ENCODE measurements around the gene LARP6.
A peak's percentile ranks its signal among the peaks of the same experiment; 100 is the strongest.
"Not testable (repeated sequence)": the region's sequence is repeated elsewhere in the genome, so short reads cannot be mapped to it uniquely, and the experiment has no call there.

Gene LARP6

DNA sequence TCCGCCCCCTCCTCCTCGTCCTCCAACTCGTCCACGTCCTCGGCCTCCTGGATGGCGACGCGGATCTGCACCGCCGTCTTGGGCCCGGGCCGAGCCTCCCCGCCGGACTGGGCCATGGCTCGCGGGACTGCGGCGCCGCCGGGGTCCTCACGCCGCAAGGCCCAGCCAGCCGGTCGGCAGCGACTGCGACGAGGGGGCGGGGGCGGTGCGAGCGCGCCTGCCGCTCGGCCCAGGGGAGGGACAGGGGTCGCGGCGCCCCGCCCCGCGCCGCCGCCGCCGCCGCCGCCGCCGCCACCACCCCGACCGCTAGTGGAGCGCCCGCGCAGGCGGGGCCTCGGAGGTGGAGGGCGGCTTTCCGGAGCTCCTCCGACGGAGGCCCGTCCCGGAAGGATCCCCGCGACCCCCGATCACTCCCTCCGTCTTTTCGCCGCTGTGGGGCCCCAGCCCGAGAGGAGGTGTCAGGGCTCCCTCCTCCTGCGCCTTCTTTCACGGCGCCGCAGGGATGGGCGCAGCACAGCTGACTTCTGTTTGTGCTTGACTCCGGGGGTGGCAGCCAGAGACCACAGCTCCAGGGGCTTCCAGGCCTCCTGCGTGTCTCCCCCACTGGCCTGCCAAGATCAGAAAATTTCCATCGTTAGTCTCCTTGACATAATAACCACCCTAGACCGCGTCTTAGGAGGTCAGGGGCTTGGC, at the start of gene LARP6:
Gene LARP6, minus strand, starts transcription at position 185 of the 693 bp plus-strand sequence. Its CDS starts 69 bp downstream, at position 116.
- DNase-seq (ENCODE audit: low read depth in 3 of 3) = peak in 1 of 3 donors; percentile 4

DNA sequence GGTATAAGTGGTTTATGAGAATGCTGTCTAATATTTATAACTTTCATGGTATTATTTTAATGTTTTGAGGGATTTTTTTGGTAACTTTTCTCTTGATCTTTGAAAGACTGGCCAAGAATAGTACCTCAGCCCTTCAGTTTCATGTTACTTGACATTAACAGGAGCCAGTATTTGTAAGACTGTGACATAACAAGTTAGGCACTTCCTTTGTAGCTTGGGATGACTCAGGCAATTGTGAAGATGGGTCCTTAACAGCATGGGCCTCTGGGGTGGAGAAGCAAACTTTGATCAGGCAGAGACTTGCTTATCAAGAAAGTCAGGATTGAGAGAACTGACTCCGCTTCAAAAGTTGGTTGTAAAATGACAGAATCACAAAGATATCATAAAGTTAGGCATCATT, 48.1 kb upstream of the LARP6 start:
- no peak for DNase-seq (ENCODE audit: low read depth in 3 of 3)

DNA sequence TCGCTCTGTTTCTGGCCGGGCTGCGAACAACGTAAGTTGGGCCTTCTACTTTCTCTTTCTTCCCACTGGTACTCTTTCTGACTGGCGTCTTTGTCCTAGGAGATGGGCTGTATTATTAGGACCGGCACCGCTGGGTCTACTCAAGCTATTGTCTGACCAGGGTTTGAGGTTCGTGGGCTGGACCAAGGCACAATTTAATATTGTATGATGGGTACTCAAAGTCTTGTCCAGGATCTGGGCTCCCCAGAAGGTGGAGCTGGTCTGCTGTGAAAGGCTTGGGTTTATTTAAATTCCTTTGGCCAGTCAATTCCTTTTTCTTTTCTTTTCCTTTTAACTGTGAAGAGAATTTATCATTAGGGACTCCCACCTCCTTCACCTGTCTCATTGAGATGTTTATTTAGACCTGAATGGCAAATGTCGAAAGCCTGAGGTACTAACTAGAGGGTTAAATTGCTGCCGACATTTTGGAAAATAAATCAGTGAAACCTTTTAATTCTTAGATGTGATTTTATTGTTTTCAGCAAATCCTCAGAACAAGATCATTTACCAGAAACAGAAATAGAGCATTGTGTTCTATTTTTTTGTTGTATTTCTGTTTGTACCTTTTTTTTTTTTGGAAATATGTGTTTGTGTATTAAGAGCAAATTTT, 39.1 kb upstream of the LARP6 start:
- no peak for DNase-seq (ENCODE audit: low read depth in 3 of 3)

DNA sequence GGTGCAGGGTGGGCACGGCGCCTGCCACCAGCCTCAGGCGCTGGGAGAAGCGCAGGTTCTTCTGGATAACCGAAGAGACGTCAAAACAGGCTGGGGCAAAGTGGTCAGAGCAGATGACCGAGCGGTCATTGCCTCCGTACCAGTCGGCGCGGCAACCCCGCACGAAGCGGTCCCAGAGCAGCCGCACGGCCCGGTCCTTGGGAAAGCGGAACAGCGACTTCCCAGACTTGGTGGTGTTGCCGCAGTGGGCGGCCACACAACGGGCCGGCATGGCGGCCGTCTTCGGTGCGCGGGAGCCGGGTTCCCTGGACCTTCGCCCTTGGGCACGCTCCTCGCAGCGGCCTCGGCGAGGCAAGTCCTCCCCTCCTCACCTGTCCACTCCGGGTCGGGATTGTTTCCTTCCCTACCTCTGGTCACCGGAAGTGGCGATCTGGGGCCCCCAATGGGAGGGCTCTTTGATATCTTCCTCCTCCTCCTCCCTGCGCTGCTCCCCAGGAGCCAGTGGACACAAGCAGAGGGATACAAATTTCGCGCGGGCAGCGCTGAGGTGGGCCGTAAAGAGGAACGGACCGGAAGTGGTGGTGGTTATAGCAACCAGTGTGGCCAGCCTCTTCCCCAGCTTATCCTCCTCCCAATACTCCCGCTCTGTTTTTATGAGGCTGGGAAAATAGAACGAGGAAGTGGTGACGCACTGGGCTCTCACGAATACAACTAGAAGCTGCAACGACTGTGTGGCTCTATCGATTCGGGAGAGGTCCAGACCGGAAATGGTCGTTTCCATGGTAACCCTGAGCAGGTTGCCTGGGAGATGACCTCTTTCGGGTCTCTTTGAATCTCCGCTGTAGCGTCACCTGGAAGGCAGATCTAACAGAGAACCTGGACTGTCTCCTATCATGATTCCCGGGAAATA, 38.3 kb upstream of the LARP6 start, which contains the start of the genes LRRC49 and THAP10:
Gene LRRC49, plus strand, starts transcription at position 825 of the 910 bp plus-strand sequence. Its CDS starts 69 bp downstream, at position 894.
Gene THAP10, minus strand, starts transcription at position 432 of the 910 bp plus-strand sequence. Its CDS starts 161 bp downstream, at position 271.
- peak; percentile 28 to 51 (median 28) for DNase-seq (ENCODE audit: low read depth in 3 of 3)

DNA sequence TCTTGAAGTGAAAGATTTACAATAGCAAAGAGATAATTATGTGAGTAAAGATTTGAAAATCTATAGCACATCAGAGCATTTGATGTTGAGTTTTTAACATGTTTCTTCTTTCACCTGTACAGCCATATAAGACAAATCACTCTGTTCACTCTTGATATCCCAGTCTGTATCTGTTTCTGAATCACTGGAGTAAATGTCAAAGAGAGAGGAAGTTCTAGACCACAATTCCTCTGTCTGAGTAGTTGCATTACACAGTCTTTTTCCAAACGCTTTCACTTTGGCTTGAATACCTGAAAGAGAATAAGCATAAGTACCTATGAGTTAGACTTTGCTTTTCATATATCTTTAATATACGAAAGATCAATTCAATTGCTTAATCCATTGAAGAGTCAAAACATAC, 28.4 kb upstream of the LARP6 start:
- no peak for DNase-seq (ENCODE audit: low read depth in 3 of 3)

DNA sequence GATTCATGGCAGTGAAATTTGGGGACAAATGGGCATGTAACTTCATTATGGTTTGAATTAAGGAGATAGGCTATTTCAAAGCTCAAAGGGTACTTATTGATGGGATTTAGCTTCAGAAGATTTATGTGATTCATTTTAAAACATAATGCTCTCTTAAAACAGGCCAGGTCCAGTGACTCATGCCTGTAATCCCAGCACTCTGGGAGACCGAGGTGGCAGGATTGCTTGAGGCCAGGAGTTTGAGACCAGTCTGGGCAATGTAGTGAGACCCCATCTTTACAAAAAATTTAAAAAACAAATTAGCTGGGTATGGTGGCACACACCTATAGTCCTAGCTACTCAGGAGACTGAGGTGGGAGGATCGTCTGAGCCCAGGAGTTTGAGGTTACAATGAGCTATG, 26.8 kb upstream of the LARP6 start:
- DNase-seq (ENCODE audit: low read depth in 3 of 3) = no peak

DNA sequence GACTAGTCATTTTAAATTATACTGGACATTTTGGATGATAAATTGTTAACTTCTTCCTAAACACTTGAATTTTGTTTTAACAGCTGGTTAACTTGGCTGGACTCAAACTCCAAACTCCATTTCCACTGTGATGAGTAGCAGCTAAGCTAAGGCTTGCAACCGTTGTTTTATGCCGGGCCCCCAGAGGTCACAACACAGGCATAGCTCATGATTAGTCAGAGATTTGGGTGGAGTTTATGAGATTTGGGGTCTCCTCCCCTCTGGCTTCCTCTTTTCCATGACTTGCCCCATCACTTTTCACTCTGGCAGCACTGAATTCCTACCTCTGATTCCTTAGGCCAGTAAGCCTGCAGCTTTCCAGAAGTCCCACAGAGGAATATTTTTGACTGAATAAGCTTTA, 25.4 kb upstream of the LARP6 start:
- DNase-seq (ENCODE audit: low read depth in 3 of 3) = no peak

DNA sequence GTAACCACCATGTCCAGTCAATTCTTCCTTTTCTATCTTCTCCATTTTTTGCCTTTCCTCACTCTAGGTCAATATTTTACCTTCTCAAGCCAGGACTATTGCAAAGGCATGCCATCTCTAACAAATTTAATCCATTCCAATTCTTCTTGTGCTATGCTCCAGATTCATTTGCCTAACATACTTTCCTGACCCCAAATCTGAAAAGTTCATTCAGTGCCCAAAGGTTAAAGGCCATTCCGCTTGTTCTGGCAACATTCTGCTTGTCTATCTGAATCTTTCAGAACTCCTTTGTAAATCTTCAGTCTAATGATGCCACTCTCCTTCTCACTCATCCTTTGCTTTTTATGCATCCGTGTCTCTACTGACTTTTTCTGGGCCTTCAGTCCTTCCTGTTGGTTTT, 22.7 kb upstream of the LARP6 start:
- no peak for DNase-seq (ENCODE audit: low read depth in 3 of 3)

DNA sequence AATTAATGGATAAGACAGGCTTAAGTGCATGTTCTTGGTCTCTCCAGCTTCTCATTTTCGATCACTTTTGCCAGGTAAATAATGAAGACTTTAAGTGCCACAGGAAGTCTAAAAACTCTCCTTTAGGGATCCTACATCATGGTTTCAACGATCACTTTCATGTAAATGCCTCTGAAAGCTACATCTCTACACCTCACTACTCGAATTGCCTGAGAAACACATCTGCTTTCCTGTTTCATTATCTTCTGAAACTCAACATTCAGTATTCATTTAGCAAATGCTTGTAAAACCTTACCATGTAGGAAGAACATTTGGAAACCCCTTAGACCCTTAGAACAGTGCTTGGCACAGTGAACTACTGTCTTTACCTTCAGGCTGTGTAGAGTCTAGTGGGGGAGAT, 22.1 kb upstream of the LARP6 start:
- no peak for DNase-seq (ENCODE audit: low read depth in 3 of 3)

DNA sequence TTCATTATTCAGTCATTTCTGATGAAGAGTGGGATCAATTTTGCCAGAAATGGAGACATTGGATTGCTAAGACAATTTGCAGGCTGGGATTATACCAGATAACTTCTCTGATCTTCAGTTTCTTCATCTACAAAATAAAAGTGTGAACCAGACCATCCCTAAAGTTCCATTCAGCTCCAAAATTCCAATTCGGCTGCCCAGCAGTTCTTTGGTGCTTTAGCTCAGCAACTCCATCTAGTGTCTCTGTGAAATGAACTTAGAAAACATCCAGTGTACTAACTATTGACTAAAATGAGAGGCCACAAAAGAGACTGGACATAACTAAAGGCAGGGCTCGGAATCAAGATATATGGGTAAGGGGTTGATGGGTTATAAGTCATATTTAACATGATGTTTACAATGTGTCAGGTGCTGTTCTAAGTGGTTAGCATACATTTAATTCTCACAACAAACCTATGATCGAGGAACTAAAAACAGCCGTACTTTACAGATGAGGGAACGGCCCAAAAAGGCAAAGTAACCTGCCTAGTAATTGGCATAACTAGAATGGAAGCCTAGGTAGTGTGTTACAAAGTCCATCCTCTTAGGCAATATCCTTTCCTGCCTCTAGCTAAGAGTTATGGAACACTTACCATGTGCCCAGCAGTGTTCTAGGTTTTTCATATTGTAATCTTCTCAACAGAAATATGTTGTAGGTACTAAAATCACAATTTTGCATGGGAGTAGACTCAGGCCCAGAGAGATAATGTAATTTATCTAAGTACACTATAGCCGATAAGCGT, 21.2 kb upstream of the LARP6 start:
- DNase-seq (ENCODE audit: low read depth in 3 of 3) = no peak

DNA sequence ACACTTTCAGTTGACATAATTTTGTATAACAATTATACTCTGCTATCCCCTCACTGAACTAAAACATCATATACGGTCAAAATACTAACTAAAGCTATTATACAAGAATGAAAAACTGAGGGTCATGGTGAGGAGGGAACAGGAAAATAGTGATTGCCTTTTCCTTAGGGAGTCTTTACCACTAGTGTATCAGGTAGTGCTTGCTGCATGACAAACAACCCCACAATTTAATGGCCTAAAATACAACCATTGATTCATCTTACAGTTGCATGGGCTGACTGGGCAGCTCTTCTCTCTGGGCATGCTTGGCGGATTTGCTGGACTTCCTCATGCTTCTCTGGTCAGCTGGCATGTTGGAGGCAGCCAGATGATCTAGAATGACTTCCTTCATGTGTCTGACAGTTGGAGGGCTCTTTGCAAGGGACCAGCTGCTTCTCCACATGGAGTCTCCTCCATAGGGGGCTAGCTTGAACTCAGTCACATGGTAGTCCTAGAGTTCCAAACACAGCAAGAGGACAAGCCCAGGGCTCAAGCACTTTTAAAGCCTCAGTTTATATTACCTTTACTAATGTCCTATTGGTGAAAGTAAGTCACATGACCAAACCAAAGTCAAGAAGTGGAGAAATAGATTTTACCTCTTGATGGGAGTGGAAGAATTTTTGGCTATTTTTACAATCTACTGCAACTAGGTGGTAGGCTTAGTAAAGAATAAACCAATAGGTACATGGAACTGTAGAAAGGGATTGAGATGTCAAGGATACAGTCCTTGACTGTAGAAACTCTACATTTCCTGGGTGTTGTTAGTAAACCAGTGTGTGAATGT, 19.5 kb upstream of the LARP6 start:
- no peak for DNase-seq (ENCODE audit: low read depth in 3 of 3)

DNA sequence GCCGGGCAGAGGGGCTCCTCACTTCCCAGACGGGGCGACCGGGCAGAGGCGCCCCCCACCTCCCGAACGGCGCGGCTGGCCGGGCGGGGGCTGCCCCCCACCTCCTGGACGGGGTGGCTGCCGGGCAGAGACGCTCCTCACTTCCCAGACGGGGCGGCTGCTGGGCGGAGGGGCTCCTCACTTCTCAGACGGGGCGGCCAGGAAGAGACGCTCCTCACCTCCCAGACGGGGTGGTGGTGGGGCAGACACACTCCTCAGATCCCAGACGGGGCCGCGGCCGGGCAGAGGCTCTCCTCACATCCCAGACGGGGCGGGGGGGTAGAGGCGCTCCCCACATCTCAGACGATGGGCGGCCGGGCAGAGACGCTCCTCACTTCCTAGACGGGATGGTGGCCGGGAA, 17.5 kb upstream of the LARP6 start:
- not testable (repeated sequence) for DNase-seq (ENCODE audit: low read depth in 3 of 3)

DNA sequence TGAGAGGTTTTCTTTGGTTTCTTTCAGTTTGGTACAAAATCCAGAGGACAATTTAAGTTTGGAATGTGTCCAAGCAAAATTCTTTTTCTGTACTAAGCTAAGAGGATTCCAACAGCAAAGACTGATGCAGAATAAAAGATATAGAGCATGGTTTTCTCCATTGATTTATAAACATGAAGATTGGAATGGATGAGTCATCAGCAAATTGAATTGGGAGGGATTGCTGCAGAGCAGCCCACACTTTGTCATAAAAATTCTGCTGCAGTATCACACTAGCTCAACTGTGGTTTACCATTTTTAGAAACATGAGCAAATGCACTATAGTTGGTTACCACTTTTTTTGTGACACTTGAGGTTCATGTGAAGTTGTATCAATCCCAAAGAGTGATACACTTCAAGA, 16.1 kb upstream of the LARP6 start:
- DNase-seq (ENCODE audit: low read depth in 3 of 3) = no peak

DNA sequence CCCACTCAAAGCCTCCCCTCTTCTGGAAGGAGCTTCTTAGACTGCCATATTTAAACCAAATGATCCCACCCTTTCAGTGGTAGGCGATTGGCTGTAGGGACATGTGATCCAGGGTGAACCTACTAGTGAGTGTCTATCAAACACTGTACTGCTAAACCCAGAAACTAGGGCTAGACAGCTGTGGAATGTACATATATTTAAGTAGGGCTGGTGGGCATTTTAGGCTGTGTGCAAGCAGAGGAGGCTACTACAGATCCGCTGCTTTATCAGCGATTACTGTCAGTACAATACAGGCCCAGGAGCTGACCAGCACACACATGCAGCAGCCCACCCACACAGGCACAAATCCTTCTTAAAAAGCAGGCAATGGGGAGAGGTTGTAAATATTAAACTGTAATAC, 15.4 kb upstream of the LARP6 start:
- DNase-seq (ENCODE audit: low read depth in 3 of 3) = no peak

DNA sequence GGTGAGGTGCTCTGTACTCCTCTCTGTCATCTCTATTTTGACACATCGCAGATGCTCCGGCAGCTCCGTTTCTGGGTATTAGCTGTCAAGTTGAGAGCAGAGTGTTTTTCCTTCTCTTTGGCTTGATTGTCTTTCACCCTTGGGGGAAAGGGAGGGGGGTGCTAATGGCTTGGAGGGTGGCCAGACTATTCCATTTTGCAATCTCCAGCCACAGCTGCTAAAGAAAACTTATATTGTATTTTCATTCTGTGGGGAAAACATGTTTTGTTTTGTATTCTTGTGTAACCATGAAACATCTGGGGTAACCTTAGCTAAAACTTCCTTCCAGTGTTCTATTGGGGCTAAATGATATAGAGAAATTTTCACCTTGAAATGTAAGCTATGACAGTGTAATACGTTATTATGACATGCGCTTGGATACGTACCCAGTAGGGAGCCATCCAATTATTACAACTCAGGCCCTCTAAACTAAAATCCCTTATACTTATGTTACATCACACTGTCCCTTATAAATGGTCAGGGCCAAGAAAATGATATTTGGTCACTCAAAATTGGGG, 14.0 kb upstream of the LARP6 start:
- DNase-seq (ENCODE audit: low read depth in 3 of 3) = no peak

DNA sequence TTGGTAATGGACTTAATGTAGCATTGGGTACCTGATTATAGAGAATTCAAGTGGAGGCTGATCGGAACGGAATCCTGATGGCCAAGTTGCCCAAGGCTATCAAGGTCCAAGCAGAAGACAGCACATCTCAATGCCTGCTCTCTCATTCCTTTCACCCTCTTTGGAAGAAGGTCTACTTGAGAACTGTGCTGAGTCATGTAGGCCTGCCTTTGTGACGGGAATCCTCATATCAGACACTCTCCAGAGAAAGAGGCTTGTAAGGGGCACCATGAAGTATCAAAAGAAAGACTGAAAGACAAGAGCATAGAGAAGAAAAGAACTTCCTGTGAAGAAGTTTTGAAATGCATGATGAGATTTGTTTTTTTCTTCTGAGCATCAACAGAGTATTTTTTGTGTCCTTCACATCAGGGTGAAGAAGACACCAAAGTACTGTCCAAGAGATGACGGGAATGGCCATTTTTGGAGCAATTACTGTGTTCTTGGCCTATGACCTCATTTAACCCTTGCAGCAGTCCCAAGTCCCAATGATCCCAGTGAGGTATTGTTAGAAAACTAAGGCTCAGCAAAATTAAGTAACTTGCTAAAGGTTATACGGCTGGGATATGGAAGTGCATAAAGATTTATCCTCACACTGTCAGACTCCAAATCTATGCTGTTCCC, 13.2 kb upstream of the LARP6 start:
- no peak for DNase-seq (ENCODE audit: low read depth in 3 of 3)

DNA sequence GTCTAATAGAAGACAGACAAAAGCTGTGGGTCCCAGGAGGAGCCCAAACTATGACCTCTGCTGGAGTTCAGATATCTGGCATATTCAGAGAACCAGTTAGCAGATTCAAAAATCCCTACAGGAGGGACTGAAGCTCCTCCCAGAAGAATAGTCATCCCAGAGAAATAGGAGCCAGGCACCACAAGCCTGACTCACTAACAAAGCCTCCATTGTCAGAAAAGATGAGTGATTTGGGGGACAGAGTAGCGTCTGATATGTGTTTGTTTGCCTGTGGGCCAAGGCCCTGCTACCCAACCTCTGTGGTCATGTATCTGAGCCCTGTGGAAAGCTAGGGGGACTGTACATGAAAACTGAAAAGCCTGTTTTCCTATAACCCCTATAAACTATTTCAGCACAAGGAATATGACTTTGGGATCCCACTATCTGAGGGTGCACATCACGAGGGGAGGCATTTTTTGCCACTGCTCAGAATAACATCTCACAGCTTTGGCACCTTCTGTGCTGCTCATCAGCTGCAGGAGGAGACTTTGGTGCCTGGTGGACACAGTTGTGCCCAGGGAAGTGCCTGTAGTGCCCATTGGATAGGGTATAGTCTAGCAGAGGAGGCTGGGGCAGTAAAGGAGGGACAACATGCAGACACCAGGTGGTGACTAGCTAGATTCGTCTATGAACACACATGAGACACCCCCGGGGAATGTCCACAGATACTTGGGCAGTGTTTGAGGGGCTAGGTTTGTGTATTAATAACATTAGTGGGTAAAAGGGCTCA, 9.7 kb upstream of the LARP6 start:
- no peak for DNase-seq (ENCODE audit: low read depth in 3 of 3)

DNA sequence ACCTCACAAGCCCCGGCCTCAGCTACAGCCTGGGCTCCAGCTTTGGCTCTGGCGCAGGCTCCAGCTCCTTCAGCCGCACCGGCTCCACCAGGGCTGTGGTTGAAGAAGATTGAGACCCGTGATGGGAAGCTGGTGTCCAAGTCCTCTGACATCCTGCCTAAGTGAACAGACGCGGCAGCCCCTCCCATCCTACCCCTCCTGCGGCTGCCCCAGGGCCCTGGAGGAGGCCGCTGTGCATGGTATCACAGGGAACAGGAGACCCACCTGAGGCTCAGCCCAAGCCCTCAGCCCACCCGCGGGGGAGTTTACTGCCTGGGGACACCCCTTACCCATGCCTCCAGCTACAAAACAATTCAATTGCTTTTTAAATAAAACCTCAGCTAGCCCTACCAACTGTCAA, 6.0 kb upstream of the LARP6 start:
- no peak for DNase-seq (ENCODE audit: low read depth in 3 of 3)

DNA sequence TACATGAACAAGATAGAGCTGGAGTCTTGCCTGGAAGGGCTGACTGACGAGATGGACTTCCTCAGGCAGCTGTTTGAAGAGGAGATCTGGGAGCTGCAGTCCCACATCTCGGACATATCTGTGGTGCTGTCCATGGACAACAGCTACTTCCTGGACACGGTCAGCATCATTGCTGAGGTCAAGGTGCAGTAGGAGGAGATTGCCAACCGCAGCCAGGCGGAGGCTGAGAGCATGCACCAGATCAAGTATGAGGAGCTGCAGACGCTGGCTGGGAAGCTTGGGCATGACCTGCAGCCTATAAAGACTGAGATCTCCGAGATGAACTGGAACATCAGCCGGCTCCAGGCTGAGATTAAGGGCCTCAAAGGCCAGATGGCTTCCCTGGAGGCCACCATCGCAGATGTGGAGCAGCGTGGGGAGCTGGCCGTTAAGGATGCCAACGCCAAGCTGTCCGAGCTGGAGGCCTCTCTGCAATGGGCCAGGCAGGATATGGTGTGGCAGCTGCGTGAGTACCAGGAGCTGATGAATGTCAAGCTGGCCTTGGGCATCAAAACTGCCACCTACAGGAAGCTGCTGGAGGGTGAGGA, 5.5 kb upstream of the LARP6 start:
- DNase-seq (ENCODE audit: low read depth in 3 of 3) = no peak
